ENCODE results near the gene SLC7A5. TPM values are rescaled to one million over a fixed set of nuclear protein-coding genes. Genes with fewer than 3 reads are reported as not detected.
A peak's percentile ranks its signal among the peaks of the same experiment; 100 is the strongest.

The SLC7A5 gene
- total and polyA plus RNA-seq, 2 of the 13 experiments (the other 11 are each of a cell fraction or from before 2014, with no cell fraction given): 79.6 to 155 TPM

DNA sequence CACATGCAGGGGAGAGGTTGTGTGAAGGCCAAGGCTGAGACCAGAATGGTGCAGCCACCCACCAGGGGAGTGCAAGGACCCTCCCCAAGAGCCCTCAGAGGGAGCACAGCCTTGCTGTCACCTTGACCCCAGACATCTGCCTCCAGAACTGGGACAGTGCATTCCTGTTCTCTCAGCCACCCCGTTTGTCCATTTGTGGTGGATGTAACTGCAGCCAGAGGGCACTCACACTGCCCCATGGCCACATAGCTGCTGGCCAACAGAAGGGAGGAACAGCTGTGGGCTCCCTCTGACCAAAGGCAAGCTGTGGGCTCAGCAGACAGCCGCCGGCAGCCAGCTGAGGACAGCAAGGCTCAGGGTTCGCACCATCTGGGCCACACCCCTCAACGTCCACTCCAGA is 53.7 kb downstream of the SLC7A5 start (continued):
- TF ChIP-seq, protein P1, sequence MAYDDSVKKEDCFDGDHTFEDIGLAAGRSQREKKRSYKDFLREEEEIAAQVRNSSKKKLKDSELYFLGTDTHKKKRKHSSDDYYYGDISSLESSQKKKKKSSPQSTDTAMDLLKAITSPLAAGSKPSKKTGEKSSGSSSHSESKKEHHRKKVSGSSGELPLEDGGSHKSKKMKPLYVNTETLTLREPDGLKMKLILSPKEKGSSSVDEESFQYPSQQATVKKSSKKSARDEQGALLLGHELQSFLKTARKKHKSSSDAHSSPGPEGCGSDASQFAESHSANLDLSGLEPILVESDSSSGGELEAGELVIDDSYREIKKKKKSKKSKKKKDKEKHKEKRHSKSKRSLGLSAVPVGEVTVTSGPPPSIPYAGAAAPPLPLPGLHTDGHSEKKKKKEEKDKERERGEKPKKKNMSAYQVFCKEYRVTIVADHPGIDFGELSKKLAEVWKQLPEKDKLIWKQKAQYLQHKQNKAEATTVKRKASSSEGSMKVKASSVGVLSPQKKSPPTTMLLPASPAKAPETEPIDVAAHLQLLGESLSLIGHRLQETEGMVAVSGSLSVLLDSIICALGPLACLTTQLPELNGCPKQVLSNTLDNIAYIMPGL (CRISPR knock-in tag; IDR thresholded peaks at IDR 0.05; ENCODE audit: borderline replicate concordance in 1 of 2, low read depth in 1 of 2): peak; percentile 65 to 66; a peak in 2 of 4 replicates
- TF ChIP-seq KDM5A (IDR thresholded peaks at IDR 0.05; ENCODE audit: borderline replicate concordance, low read length) (no peak), ZBTB38 (CRISPR knock-in tag; IDR thresholded peaks at IDR 0.05) (peak; percentile 59; the same call in 1 of the 2 replicates), HNRNPUL1 (IDR thresholded peaks at IDR 0.05; ENCODE audit: low read depth, low read length) (no peak), RXRA (CRISPR knock-in tag; IDR thresholded peaks at IDR 0.05) (0 out of 2 replicates have a peak, but pooled peaks have one; percentile 60), NFE2L2 (IDR thresholded peaks at IDR 0.05; ENCODE audit: low read length) (no peak), KMT2B (CRISPR knock-in tag; IDR thresholded peaks at IDR 0.05) (no peak), KLF9 (CRISPR knock-in tag; IDR thresholded peaks at IDR 0.05; ENCODE audit: low read depth) (no peak), SMARCE1 (IDR thresholded peaks at IDR 0.05; ENCODE audit: borderline replicate concordance) (no peak), SALL2 (CRISPR knock-in tag; IDR thresholded peaks at IDR 0.05) (no peak), BRCA1 (CRISPR knock-in tag; IDR thresholded peaks at IDR 0.05) (no peak), FOXA3 (CRISPR knock-in tag; IDR thresholded peaks at IDR 0.05) (peak; percentile 58; the same call in 1 of the 2 replicates), NR3C1 (CRISPR knock-in tag; IDR thresholded peaks at IDR 0.05) (no peak), ZNF207 (IDR thresholded peaks at IDR 0.05; ENCODE audit: borderline replicate concordance) (no peak), SNAI1 (CRISPR knock-in tag; IDR thresholded peaks at IDR 0.05; ENCODE audit: borderline replicate concordance) (no peak), SP2 (CRISPR knock-in tag; IDR thresholded peaks at IDR 0.05) (no peak)
- TF ChIP-seq, protein P2, sequence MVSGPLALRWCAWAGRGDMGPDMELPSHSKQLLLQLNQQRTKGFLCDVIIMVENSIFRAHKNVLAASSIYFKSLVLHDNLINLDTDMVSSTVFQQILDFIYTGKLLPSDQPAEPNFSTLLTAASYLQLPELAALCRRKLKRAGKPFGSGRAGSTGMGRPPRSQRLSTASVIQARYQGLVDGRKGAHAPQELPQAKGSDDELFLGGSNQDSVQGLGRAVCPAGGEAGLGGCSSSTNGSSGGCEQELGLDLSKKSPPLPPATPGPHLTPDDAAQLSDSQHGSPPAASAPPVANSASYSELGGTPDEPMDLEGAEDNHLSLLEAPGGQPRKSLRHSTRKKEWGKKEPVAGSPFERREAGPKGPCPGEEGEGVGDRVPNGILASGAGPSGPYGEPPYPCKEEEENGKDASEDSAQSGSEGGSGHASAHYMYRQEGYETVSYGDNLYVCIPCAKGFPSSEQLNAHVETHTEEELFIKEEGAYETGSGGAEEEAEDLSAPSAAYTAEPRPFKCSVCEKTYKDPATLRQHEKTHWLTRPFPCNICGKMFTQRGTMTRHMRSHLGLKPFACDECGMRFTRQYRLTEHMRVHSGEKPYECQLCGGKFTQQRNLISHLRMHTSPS (CRISPR knock-in tag; IDR thresholded peaks at IDR 0.05; ENCODE audit: low read depth): peak; percentile 49; the same call in 1 of the 2 replicates
- TF ChIP-seq, protein P3, sequence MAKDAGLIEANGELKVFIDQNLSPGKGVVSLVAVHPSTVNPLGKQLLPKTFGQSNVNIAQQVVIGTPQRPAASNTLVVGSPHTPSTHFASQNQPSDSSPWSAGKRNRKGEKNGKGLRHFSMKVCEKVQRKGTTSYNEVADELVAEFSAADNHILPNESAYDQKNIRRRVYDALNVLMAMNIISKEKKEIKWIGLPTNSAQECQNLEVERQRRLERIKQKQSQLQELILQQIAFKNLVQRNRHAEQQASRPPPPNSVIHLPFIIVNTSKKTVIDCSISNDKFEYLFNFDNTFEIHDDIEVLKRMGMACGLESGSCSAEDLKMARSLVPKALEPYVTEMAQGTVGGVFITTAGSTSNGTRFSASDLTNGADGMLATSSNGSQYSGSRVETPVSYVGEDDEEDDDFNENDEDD (CRISPR knock-in tag; IDR thresholded peaks at IDR 0.05; ENCODE audit: borderline replicate concordance): no peak
- TF ChIP-seq, protein P4, sequence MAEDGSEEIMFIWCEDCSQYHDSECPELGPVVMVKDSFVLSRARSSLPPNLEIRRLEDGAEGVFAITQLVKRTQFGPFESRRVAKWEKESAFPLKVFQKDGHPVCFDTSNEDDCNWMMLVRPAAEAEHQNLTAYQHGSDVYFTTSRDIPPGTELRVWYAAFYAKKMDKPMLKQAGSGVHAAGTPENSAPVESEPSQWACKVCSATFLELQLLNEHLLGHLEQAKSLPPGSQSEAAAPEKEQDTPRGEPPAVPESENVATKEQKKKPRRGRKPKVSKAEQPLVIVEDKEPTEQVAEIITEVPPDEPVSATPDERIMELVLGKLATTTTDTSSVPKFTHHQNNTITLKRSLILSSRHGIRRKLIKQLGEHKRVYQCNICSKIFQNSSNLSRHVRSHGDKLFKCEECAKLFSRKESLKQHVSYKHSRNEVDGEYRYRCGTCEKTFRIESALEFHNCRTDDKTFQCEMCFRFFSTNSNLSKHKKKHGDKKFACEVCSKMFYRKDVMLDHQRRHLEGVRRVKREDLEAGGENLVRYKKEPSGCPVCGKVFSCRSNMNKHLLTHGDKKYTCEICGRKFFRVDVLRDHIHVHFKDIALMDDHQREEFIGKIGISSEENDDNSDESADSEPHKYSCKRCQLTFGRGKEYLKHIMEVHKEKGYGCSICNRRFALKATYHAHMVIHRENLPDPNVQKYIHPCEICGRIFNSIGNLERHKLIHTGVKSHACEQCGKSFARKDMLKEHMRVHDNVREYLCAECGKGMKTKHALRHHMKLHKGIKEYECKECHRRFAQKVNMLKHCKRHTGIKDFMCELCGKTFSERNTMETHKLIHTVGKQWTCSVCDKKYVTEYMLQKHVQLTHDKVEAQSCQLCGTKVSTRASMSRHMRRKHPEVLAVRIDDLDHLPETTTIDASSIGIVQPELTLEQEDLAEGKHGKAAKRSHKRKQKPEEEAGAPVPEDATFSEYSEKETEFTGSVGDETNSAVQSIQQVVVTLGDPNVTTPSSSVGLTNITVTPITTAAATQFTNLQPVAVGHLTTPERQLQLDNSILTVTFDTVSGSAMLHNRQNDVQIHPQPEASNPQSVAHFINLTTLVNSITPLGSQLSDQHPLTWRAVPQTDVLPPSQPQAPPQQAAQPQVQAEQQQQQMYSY (CRISPR knock-in tag; IDR thresholded peaks at IDR 0.05): no peak
- TF ChIP-seq, protein P5, sequence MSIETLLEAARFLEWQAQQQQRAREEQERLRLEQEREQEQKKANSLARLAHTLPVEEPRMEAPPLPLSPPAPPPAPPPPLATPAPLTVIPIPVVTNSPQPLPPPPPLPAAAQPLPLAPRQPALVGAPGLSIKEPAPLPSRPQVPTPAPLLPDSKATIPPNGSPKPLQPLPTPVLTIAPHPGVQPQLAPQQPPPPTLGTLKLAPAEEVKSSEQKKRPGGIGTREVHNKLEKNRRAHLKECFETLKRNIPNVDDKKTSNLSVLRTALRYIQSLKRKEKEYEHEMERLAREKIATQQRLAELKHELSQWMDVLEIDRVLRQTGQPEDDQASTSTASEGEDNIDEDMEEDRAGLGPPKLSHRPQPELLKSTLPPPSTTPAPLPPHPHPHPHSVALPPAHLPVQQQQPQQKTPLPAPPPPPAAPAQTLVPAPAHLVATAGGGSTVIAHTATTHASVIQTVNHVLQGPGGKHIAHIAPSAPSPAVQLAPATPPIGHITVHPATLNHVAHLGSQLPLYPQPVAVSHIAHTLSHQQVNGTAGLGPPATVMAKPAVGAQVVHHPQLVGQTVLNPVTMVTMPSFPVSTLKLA (IDR thresholded peaks at IDR 0.05): no peak
